Measurements from ENCODE around the gene LCE2D.

GRCh38 chr1:152623203-152623844 is 39.9 kb upstream of the LCE2D start:
- TF ChIP-seq, protein P1, sequence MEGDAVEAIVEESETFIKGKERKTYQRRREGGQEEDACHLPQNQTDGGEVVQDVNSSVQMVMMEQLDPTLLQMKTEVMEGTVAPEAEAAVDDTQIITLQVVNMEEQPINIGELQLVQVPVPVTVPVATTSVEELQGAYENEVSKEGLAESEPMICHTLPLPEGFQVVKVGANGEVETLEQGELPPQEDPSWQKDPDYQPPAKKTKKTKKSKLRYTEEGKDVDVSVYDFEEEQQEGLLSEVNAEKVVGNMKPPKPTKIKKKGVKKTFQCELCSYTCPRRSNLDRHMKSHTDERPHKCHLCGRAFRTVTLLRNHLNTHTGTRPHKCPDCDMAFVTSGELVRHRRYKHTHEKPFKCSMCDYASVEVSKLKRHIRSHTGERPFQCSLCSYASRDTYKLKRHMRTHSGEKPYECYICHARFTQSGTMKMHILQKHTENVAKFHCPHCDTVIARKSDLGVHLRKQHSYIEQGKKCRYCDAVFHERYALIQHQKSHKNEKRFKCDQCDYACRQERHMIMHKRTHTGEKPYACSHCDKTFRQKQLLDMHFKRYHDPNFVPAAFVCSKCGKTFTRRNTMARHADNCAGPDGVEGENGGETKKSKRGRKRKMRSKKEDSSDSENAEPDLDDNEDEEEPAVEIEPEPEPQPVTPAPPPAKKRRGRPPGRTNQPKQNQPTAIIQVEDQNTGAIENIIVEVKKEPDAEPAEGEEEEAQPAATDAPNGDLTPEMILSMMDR (IDR thresholded peaks at IDR 0.05) = no peak
- TF ChIP-seq POLR2A (IDR thresholded peaks at IDR 0.05) = no peak

Data from transverse colon (tissue), 3 donors.